ENCODE data around the gene ARHGAP6. TPM values are rescaled to one million over a fixed set of nuclear protein-coding genes. Genes with fewer than 3 reads are reported as not detected.
"Not testable (repeated sequence)": the region's sequence is repeated elsewhere in the genome, so short reads cannot be mapped to it uniquely, and the experiment has no call there.

Gene ARHGAP6
- total and polyA plus RNA-seq, 2 of the 4 experiments (the other 2 are of a cell fraction), result 1.4 to 1.8 TPM

GRCh38 chrX:11499076-11500044, 166.4 kb downstream of the ARHGAP6 start (continued):
- no peak for TF ChIP-seq CHD1 (IDR thresholded peaks at IDR 0.05; ENCODE audit: low read depth, low read length)
- no peak for TF ChIP-seq NFE2L2 (IDR thresholded peaks at IDR 0.05; ENCODE audit: low read depth, low read length)

- intact Hi-C loops (cut with micrococcal nuclease); H3K9me1 ChIP-seq (ENCODE audit: insufficient read depth, low read length); H3K9ac ChIP-seq (ENCODE audit: low read depth, low read length); H4K20me1 ChIP-seq (ENCODE audit: insufficient read depth, low read length); CTCF ChIA-PET; H3K4me1 ChIP-seq (ENCODE audit: control insufficient read depth, insufficient read depth, low read length); H3K4ac ChIP-seq (ENCODE audit: low read depth, low read length); H2AK5ac ChIP-seq (ENCODE audit: low read depth, low read length); DNase-seq; H4K8ac ChIP-seq (ENCODE audit: low read depth in 2 of 2, low read length in 2 of 2); BruUV-seq (replicated peaks); in situ Hi-C loops (cut with MboI; ENCODE audit: low sequenced_read_pairs); H2BK15ac ChIP-seq (ENCODE audit: low read depth, low read length); H3K18ac ChIP-seq (ENCODE audit: low read depth, low read length); H3K23ac ChIP-seq (ENCODE audit: low read depth, low read length); H2BK5ac ChIP-seq (ENCODE audit: low read depth, low read length, poor library complexity, severe bottlenecking); H2AK9ac ChIP-seq (replicated peaks; ENCODE audit: low read depth, low read length, poor library complexity); H4K91ac ChIP-seq (ENCODE audit: insufficient read depth, low read depth, low read length); H3K4me2 ChIP-seq (ENCODE audit: low read depth, low read length); dilution Hi-C loops (cut with HindIII; ENCODE audit: low sequenced_read_pairs, unreplicated experiment); H3K36me3 ChIP-seq (ENCODE audit: control insufficient read depth, insufficient read depth, low read length); H3K14ac ChIP-seq (replicated peaks; ENCODE audit: low read depth, low read length); POLR2A ChIA-PET (ENCODE audit: unreplicated experiment); H2BK20ac ChIP-seq (ENCODE audit: low read depth, low read length); H4K5ac ChIP-seq (ENCODE audit: low read depth, low read length); H2BK120ac ChIP-seq (ENCODE audit: low read depth, low read length); H3K4me3 ChIP-seq (ENCODE audit: insufficient read depth, low read depth, low read length); H3K9me3 ChIP-seq (ENCODE audit: control insufficient read depth, insufficient read depth, low read length); H2AFZ ChIP-seq (replicated peaks; ENCODE audit: low read length, poor library complexity); H3K27ac ChIP-seq (ENCODE audit: insufficient read depth, low read length); H3K79me1 ChIP-seq (ENCODE audit: low read depth in 1 of 2, low read length in 2 of 2); H3K56ac ChIP-seq (ENCODE audit: extremely low read depth, insufficient read depth, low read length); H3K27me3 ChIP-seq (ENCODE audit: control insufficient read depth, insufficient read depth, low read length); ATAC-seq (ENCODE audit: low read depth): not testable (repeated sequence)
- WGBS, 2 experiments (ENCODE audit: extremely low coverage in 2 of 2, insufficient read length in 1 of 2), result no CpG with 5 or more reads among the region's 2 CpGs
Observed at GRCh38 chrX:11491375-11491774, 174.3 kb downstream of the ARHGAP6 start.
